ENCODE measurements around the gene UCN2.

DNA sequence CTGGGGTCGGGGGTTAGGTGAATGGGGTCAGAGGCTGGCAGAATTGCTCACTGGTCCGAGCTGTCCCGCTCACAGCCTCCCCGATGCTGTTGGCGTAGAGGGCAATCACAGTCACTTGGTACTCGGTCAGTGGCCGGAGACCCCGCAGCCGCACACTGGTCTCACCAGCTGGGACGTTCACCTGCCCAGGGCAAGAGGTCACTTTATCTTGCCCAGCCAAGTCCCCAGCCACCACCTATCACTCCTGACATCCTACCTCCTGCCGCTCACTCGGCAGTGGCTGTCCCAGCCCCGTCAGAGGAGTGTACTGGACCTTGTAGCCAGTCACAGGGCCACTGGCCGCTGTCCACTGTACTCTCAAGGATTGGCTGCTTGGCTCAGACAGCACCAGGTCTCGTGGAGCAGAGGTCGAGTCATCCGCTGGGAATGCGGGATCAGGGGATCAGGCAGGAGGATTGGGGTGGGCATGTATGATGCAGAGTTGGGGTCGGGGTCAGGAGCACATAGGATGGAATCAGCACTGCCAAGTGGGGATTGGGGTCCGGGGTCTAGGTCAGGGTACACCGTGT, 29.0 kb upstream of the UCN2 start:
- TF ChIP-seq, protein P1, sequence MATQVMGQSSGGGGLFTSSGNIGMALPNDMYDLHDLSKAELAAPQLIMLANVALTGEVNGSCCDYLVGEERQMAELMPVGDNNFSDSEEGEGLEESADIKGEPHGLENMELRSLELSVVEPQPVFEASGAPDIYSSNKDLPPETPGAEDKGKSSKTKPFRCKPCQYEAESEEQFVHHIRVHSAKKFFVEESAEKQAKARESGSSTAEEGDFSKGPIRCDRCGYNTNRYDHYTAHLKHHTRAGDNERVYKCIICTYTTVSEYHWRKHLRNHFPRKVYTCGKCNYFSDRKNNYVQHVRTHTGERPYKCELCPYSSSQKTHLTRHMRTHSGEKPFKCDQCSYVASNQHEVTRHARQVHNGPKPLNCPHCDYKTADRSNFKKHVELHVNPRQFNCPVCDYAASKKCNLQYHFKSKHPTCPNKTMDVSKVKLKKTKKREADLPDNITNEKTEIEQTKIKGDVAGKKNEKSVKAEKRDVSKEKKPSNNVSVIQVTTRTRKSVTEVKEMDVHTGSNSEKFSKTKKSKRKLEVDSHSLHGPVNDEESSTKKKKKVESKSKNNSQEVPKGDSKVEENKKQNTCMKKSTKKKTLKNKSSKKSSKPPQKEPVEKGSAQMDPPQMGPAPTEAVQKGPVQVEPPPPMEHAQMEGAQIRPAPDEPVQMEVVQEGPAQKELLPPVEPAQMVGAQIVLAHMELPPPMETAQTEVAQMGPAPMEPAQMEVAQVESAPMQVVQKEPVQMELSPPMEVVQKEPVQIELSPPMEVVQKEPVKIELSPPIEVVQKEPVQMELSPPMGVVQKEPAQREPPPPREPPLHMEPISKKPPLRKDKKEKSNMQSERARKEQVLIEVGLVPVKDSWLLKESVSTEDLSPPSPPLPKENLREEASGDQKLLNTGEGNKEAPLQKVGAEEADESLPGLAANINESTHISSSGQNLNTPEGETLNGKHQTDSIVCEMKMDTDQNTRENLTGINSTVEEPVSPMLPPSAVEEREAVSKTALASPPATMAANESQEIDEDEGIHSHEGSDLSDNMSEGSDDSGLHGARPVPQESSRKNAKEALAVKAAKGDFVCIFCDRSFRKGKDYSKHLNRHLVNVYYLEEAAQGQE (IDR thresholded peaks at IDR 0.05; ENCODE audit: insufficient read depth in 1 of 2, low read depth in 2 of 2, low read length in 1 of 2), result no peak
- TF ChIP-seq, protein P2, sequence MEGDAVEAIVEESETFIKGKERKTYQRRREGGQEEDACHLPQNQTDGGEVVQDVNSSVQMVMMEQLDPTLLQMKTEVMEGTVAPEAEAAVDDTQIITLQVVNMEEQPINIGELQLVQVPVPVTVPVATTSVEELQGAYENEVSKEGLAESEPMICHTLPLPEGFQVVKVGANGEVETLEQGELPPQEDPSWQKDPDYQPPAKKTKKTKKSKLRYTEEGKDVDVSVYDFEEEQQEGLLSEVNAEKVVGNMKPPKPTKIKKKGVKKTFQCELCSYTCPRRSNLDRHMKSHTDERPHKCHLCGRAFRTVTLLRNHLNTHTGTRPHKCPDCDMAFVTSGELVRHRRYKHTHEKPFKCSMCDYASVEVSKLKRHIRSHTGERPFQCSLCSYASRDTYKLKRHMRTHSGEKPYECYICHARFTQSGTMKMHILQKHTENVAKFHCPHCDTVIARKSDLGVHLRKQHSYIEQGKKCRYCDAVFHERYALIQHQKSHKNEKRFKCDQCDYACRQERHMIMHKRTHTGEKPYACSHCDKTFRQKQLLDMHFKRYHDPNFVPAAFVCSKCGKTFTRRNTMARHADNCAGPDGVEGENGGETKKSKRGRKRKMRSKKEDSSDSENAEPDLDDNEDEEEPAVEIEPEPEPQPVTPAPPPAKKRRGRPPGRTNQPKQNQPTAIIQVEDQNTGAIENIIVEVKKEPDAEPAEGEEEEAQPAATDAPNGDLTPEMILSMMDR (IDR thresholded peaks at IDR 0.05), result no peak
- TF ChIP-seq POLR2AphosphoS5 (IDR thresholded peaks at IDR 0.05; ENCODE audit: low read depth, low read length) (no peak), SIN3A (IDR thresholded peaks at IDR 0.05; ENCODE audit: borderline replicate concordance, insufficient read depth, low read depth, low read length) (no peak)
